Measurements from ENCODE around the gene THBS2.

DNA sequence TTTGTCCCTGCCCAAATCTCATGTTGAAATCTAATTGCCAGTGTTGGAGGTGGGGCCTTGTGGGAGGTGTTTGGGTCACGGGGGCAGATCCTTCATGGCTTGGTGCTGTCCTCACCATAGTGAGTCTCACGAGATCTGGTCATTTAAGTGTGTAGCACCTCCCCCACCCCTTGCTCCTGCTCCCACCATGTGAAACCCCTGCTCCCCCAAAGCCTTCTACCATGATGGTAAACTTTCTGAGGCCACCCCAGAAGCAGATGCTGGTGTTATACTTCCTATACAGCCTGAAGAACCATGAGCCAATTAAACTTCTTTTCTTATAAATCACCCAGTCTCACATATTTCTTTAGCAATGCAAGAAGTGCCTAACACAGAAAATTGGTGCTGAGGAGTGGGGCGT, 19.9 kb upstream of the THBS2 start:
- TF ChIP-seq, protein P1, sequence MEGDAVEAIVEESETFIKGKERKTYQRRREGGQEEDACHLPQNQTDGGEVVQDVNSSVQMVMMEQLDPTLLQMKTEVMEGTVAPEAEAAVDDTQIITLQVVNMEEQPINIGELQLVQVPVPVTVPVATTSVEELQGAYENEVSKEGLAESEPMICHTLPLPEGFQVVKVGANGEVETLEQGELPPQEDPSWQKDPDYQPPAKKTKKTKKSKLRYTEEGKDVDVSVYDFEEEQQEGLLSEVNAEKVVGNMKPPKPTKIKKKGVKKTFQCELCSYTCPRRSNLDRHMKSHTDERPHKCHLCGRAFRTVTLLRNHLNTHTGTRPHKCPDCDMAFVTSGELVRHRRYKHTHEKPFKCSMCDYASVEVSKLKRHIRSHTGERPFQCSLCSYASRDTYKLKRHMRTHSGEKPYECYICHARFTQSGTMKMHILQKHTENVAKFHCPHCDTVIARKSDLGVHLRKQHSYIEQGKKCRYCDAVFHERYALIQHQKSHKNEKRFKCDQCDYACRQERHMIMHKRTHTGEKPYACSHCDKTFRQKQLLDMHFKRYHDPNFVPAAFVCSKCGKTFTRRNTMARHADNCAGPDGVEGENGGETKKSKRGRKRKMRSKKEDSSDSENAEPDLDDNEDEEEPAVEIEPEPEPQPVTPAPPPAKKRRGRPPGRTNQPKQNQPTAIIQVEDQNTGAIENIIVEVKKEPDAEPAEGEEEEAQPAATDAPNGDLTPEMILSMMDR (IDR thresholded peaks at IDR 0.05), result no peak
- TF ChIP-seq POLR2A (IDR thresholded peaks at IDR 0.05), result no peak
